Astrocyte (in vitro differentiated cells and primary cell): Measurements from ENCODE around the gene SDC4. TPM values are rescaled to one million over a fixed set of nuclear protein-coding genes. Genes with fewer than 3 reads are reported as not detected.

ENCODE experiments used
- DNase-seq: peaks from one replicate; pipeline ENCODE4 v3.0.0-alpha.2; 2010; ENCODE audit warnings: low read depth
- FAIRE-seq: peaks from 2 replicates; lab custom pipeline; 2011; peaks lifted over from hg19 to GRCh38; lab: Jason Lieb, UNC
- H2AFZ ChIP-seq: 2 replicates; pipeline ENCODE4 v1.6.0; 2012; ENCODE audit warnings: low read depth, low read length, inconsistent platforms
- H3K27ac ChIP-seq: 2 replicates; pipeline ENCODE4 v1.5.1; 2011; ENCODE audit warnings: low read depth, low read length, inconsistent platforms
- H3K27me3 ChIP-seq: 2 replicates; pipeline ENCODE4 v1.6.0; 2011; ENCODE audit warnings: low read length, inconsistent platforms; ENCODE audit not compliant: insufficient read depth
- H3K36me3 ChIP-seq: 2 replicates; pipeline ENCODE4 v1.5.1; 2011; ENCODE audit warnings: low read length, inconsistent platforms; ENCODE audit not compliant: insufficient read depth
- H3K4me1 ChIP-seq: 2 replicates; pipeline ENCODE4 v1.5.1; 2011; ENCODE audit warnings: low read length, inconsistent platforms; ENCODE audit not compliant: insufficient read depth
- H3K4me2 ChIP-seq: 2 replicates; pipeline ENCODE4 v1.6.0; 2012; ENCODE audit warnings: low read length, inconsistent platforms
- H3K4me3 ChIP-seq: 2 replicates; pipeline ENCODE4 v1.5.1; 2011; ENCODE audit warnings: low read depth, mild to moderate bottlenecking, low read length, inconsistent platforms; ENCODE audit not compliant: insufficient read depth
- H3K79me2 ChIP-seq: 2 replicates; pipeline ENCODE4 v1.6.0; 2012; ENCODE audit warnings: mild to moderate bottlenecking, low read length, inconsistent platforms; ENCODE audit not compliant: insufficient read depth
- H3K9ac ChIP-seq: 2 replicates; pipeline ENCODE4 v1.6.0; 2012; ENCODE audit warnings: mild to moderate bottlenecking, low read length, inconsistent platforms
- H3K9me3 ChIP-seq: 2 replicates; pipeline ENCODE4 v1.5.1; 2012; ENCODE audit warnings: low read depth, mild to moderate bottlenecking, low read length, inconsistent platforms; ENCODE audit not compliant: insufficient read depth
- H4K20me1 ChIP-seq: 2 replicates; pipeline ENCODE4 v1.6.0; 2012; ENCODE audit warnings: low read length, inconsistent platforms; ENCODE audit not compliant: insufficient read depth
- H3K27ac Mint-ChIP-seq: one replicate; pipeline ENCODE4 v1.8.0; 2021; ENCODE audit warnings: mild to moderate bottlenecking, mixed read lengths; ENCODE audit not compliant: unreplicated experiment
- H3K27me3 Mint-ChIP-seq: one replicate; pipeline ENCODE4 v1.8.0; 2021; ENCODE audit warnings: low read depth, mixed read lengths; ENCODE audit not compliant: unreplicated experiment
- H3K36me3 Mint-ChIP-seq: one replicate; pipeline ENCODE4 v1.8.0; 2021; ENCODE audit warnings: low read depth, mixed read lengths; ENCODE audit not compliant: unreplicated experiment
- H3K4me1 Mint-ChIP-seq: one replicate; pipeline ENCODE4 v1.8.0; 2021; ENCODE audit warnings: low read depth, mixed read lengths; ENCODE audit not compliant: unreplicated experiment
- H3K4me3 Mint-ChIP-seq: one replicate; pipeline ENCODE4 v1.8.0; 2021; ENCODE audit warnings: mild to moderate bottlenecking, moderate library complexity, mixed read lengths; ENCODE audit not compliant: unreplicated experiment
- H3K9me3 Mint-ChIP-seq: one replicate; pipeline ENCODE4 v1.8.0; 2021; ENCODE audit warnings: mild to moderate bottlenecking, mixed read lengths; ENCODE audit not compliant: unreplicated experiment
- CTCF ChIP-seq: IDR thresholded peaks from 2 replicates; pipeline ENCODE4 v1.5.1; 2011; ENCODE audit warnings: low read depth, mild to moderate bottlenecking, inconsistent platforms, low read length, moderate library complexity; ENCODE audit not compliant: insufficient read depth
- EZH2 ChIP-seq: IDR thresholded peaks from 2 replicates; pipeline ENCODE4 v1.6.1; 2012; ENCODE audit warnings: mild to moderate bottlenecking, low read length, inconsistent platforms; ENCODE audit not compliant: insufficient read depth
- total RNA-seq: library from RNA; stranded (reverse); gene quantifications from 2 replicates; pipeline ENCODE4 v1.2.1, GENCODE V29; 2021

The SDC4 gene
- total RNA-seq, 1 donor from 2014 or later, result 135 TPM

DNA sequence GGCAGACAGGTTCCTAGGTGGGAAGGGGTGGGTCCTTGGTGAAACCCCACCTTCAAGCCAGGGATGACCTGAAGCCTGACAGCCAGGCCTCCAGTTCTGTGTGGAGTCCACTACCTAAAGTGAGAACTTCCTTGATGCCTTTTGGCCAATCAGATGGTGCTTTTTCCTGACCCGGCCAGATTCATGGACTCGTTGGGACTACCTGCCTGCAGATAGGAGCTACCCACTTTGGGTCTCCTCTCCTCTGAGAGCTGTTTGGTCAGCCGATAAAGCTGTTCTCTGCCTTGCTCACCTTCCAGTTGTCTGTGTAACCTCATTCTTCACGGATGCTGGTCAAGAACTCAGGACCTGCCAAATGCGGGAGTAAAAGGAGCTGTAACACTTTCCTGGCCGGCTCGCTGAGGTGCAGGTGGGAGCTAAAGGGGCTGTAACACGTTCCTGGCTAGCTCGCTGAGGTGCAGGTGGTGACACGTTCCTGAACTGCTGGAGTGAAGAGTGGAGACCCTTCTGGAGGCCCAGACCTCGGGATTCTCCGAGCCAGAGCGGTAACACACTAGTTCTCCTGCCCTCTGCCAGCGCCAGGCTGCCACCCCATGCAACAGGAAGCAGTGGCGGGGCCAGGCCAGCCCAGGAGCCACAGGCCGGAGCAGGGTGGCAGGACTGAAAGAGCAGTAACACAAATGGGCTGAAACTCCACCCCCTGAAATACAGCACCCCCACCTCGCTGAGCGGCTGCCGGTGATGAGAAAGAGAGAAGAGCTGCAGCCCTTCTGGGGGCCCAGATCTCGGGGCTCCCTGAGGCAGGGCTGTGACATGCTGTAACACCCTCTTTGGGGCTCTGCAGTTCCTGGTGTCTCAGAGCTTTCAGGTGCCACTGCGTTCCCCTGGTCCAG lies 46.2 kb upstream of the SDC4 start:
- no peaks in the 10 kb centered on the region for H4K20me1 ChIP-seq
- H2AFZ ChIP-seq, result no peak overlapping the region
- Mint-ChIP-seq H3K9me3 (no peaks in the 10 kb centered on the region), H3K36me3 (peaks cover 9% of the 10 kb centered on the region), H3K27ac (no peak overlapping the region), H3K4me3 (no peak overlapping the region), H3K4me1 (no peaks in the 10 kb centered on the region), H3K27me3 (no peaks in the 10 kb centered on the region)
- no peaks in the 10 kb centered on the region for H3K9me3 ChIP-seq
- FAIRE-seq (no peak), DNase-seq (no peak)
- no peaks in the 10 kb centered on the region for H3K79me2 ChIP-seq
- no peak overlapping the region for H3K4me2 ChIP-seq
- H3K36me3 ChIP-seq, result no peaks in the 10 kb centered on the region
- H3K9ac ChIP-seq, result no peak overlapping the region
- H3K27ac ChIP-seq, result no peak overlapping the region
- TF ChIP-seq EZH2 (no peak), CTCF (no peak)
- no peaks in the 10 kb centered on the region for H3K27me3 ChIP-seq
- H3K4me3 ChIP-seq, result no peak overlapping the region
- no peaks in the 10 kb centered on the region for H3K4me1 ChIP-seq

DNA sequence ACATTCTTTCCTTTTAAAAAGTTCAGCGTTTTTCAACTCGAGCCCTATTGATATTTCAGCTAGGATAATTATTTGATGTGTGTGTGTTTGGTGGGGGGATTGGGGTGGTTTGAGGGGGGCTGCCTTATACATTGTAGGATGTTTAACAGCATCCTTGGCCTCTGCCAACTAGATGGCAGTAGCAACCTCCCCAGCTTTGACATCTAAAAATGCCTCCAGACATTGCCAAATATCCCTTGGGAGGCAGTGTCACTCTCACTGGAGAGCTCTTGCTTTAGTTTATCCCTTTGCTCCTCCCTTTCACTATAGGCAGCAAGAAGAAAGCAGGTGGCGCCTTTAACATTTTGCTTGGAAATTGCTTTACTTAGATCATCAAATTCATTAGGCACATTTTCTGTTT lies 44.5 kb upstream of the SDC4 start:
- H3K27me3 ChIP-seq, result no peaks in the 10 kb centered on the region
- no peaks in the 10 kb centered on the region for H3K4me1 ChIP-seq
- no peak for DNase-seq
- Mint-ChIP-seq H3K9me3 (no peaks in the 10 kb centered on the region), H3K4me3 (no peak overlapping the region), H3K4me1 (no peaks in the 10 kb centered on the region), H3K27ac (no peak overlapping the region), H3K36me3 (peaks cover 9% of the 10 kb centered on the region), H3K27me3 (no peaks in the 10 kb centered on the region)
- FAIRE-seq, result no peak
- H2AFZ ChIP-seq, result no peak overlapping the region
- H3K9ac ChIP-seq, result no peak overlapping the region
- no peaks in the 10 kb centered on the region for H3K9me3 ChIP-seq
- TF ChIP-seq CTCF (no peak), EZH2 (no peak)
- H3K36me3 ChIP-seq, result no peaks in the 10 kb centered on the region
- no peak overlapping the region for H3K4me2 ChIP-seq
- no peaks in the 10 kb centered on the region for H3K79me2 ChIP-seq
- no peaks in the 10 kb centered on the region for H4K20me1 ChIP-seq
- H3K27ac ChIP-seq, result no peak overlapping the region
- H3K4me3 ChIP-seq, result no peak overlapping the region

- H3K4me3 ChIP-seq, result no peak overlapping the region
Observed at GRCh38 chr20:45391559-45391958, 43.3 kb upstream of the SDC4 start.

More at GRCh38 chr20:45391559-45391958, 43.3 kb upstream of the SDC4 start:
- Histone ChIP-seq H3K4me2 (no peak overlapping the region), H2AFZ (no peak overlapping the region), H4K20me1 (no peaks in the 10 kb centered on the region), H3K27ac (no peak overlapping the region), H3K27me3 (no peaks in the 10 kb centered on the region), H3K9ac (no peak overlapping the region), H3K79me2 (no peaks in the 10 kb centered on the region), H3K36me3 (no peaks in the 10 kb centered on the region), H3K4me1 (no peaks in the 10 kb centered on the region), H3K9me3 (no peaks in the 10 kb centered on the region)
- H3K27me3 Mint-ChIP-seq, result no peaks in the 10 kb centered on the region
- no peak for FAIRE-seq
- H3K36me3 Mint-ChIP-seq, result peaks cover 7% of the 10 kb centered on the region
- no peak for TF ChIP-seq CTCF
- TF ChIP-seq EZH2, result no peak
- H3K27ac Mint-ChIP-seq, result no peak overlapping the region
- DNase-seq, result no peak
- no peaks in the 10 kb centered on the region for H3K9me3 Mint-ChIP-seq
- H3K4me3 Mint-ChIP-seq, result no peak overlapping the region
- H3K4me1 Mint-ChIP-seq, result no peaks in the 10 kb centered on the region
